AG04449 (cell line): Measurements from ENCODE around the gene FREM2.

ENCODE experiments used
- CTCF ChIA-PET: fragments of 350-600 bp; formaldehyde crosslinking; extraction: SDS; loops from one replicate; lab custom pipeline; 2021; ENCODE audit warnings: antibody characterized with exemption; lab: Yijun Ruan, JAX
- POLR2A ChIA-PET: fragments of 400-600, 350-600 bp; formaldehyde crosslinking; extraction: SDS; loops from one replicate; lab custom pipeline; 2020; ENCODE audit warnings: antibody characterized with exemption, inconsistent platforms; lab: Yijun Ruan, JAX
- DNase-seq: peaks from one replicate; pipeline ENCODE4 v3.0.0-alpha.2; 2010; ENCODE audit warnings: low read depth, low spot score
- H3K4me3 ChIP-seq: 2 replicates; pipeline ENCODE4 v1.5.1; 2011; ENCODE audit warnings: low read depth, mild to moderate bottlenecking, control low read depth, low read length
- CTCF ChIP-seq: IDR thresholded peaks from one replicate; pipeline ENCODE4 v1.5.1; 2011; ENCODE audit warnings: mild to moderate bottlenecking, moderate library complexity, low read length, control low read depth, inconsistent platforms; ENCODE audit not compliant: insufficient read depth; ENCODE audit errors: missing control alignments

FREM2 gene

GRCh38 chr13:38769526-38769925 is 82.6 kb downstream of the FREM2 start:
- CTCF ChIA-PET = no interaction called here
- POLR2A ChIA-PET = no interaction called here

GRCh38 chr13:38775085-38775484 is 88.2 kb downstream of the FREM2 start:
- POLR2A ChIA-PET = no interaction called here
- CTCF ChIA-PET = interaction anchor here (1.8 kb wide), 1 partner anchor 12 kb away, joined by 4 read pairs; no protein-coding TSS in a partner anchor
- H3K4me3 ChIP-seq = no peak overlapping the region
- no peak for TF ChIP-seq CTCF
- no peak for DNase-seq

More at GRCh38 chr13:38769526-38769925, 82.6 kb downstream of the FREM2 start:
- H3K4me3 ChIP-seq = no peak overlapping the region
- no peak for DNase-seq
- TF ChIP-seq CTCF = no peak

- no peak overlapping the region for H3K4me3 ChIP-seq
- POLR2A ChIA-PET = no interaction called here
- DNase-seq = no peak
- CTCF ChIA-PET = no interaction called here
- no peak for TF ChIP-seq CTCF
Measured at GRCh38 chr13:38777347-38778119, 90.7 kb downstream of the FREM2 start.

DNA sequence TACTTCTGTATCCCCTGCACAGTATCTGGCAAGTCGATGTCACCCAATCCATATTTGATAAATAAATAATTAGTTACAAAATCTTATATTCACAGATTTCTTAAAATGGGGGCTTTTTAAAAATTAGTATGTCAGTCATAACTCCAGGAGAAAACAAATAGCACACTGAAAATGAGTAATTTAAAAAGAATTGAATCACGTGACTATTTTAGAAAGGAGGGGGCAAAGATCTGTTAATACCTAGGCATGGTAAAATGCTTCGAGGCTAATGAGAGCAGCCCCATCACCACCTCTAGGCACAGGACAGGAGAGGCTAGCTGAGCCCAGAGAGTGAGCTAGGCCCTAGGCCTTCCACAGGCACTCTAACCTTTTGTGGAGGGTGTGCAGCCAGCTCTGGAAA is 94.7 kb downstream of the FREM2 start:
- ChIA-PET CTCF (no interaction called here), POLR2A (no interaction called here)
- no peak overlapping the region for H3K4me3 ChIP-seq
- no peak for DNase-seq
- TF ChIP-seq CTCF = no peak

DNA sequence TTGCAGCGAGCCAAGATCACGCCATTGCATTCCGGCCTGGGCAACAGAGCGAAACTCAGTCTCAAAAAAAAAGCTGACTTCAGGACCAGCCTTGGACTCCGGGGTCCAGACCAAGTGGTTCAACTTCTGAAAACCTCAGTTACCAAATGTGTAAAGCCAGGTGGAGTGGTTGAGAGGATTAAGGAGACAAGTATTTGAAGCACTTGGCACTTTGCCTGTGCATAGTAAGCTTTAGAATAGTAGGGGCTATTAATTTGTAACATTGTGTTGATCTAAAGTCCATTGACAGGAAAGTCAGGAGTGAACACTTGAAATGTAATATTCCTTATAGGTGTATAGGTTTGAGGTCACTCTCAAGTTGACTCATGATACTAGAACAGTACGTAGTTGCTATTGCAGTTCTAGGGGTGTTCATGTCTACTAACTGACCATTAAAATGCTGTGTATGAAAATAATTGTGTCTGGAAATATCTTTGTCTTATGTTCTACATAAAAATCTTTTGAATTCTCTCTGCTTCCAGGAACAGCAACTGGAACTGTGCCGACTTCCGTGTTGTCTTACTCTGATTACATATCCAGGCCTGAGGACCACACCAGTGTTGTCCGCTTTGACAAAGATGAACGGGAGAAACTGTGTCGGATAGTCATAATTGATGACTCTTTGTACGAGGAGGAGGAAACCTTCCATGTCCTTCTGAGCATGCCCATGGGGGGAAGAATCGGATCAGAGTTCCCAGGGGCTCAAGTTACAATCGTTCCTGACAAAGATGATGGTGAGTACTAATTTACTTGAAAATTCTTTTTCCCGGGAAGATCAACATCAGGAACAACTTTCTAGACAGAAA is 97.4 kb downstream of the FREM2 start:
- POLR2A ChIA-PET = no interaction called here
- CTCF ChIA-PET = no interaction called here
- no peak for TF ChIP-seq CTCF
- no peak overlapping the region for H3K4me3 ChIP-seq
- no peak for DNase-seq

DNA sequence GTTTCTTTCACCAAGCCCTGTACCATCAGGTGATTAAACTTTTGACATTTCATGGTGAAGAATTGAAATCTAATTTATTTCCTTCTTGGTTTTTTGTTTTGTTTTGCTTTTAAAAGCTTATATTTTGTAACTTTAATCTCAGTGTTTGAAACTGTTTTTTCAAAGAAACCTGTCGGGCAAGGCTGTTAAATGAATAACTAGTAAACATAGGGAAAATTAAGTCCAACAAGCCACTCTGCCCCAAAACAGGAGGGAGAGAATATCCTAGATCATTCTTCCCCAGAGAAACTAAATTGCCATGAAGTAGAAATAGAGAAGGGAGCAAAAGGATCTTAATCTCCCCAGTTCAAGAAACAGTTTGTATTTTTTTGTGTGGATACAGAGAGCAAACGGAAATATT is 98.2 kb downstream of the FREM2 start:
- POLR2A ChIA-PET = no interaction called here
- no peak for TF ChIP-seq CTCF
- H3K4me3 ChIP-seq = no peak overlapping the region
- DNase-seq = no peak
- CTCF ChIA-PET = no interaction called here
